H1 (cell line): Measurements from ENCODE around the gene TTC6. TPM values are rescaled to one million over a fixed set of nuclear protein-coding genes. Genes with fewer than 3 reads are reported as not detected.

Experiments
- CHD2 ChIP-seq: IDR thresholded peaks from 2 replicates; pipeline ENCODE4 v1.6.1; 2012; ENCODE audit warnings: low read length, improper control_type of control experiment
- CHD7 ChIP-seq: fragments of 300-600 bp; sonication (generic); IDR thresholded peaks from 2 replicates; pipeline ENCODE4 v1.7.1; 2012; ENCODE audit warnings: low read length, moderate library complexity, mild to moderate bottlenecking, inconsistent platforms; ENCODE audit not compliant: insufficient replicate concordance
- CTCF ChIP-seq, 3 experiments: IDR thresholded peaks; 1 replicate in 2 of 3; 2 replicates in 1 of 3; pipeline versions ENCODE4 v1.5.1 to v1.6.1; 2011; ENCODE audit warnings: low read length in 3 of 3, mild to moderate bottlenecking in 3 of 3, inconsistent platforms in 2 of 3, low read depth in 1 of 3, moderate library complexity in 1 of 3; ENCODE audit not compliant: insufficient read depth in 1 of 3; ENCODE audit errors: control extremely low read depth in 1 of 3
- FOSL1 ChIP-seq: IDR thresholded peaks from 2 replicates; pipeline ENCODE4 v1.6.1; 2011; ENCODE audit warnings: mild to moderate bottlenecking, low read depth, low read length, moderate library complexity; ENCODE audit not compliant: insufficient read depth
- HDAC6 ChIP-seq: IDR thresholded peaks from one replicate; pipeline ENCODE4 v1.7.1; 2012; ENCODE audit warnings: low read depth, mild to moderate bottlenecking, inconsistent platforms, low read length, moderate library complexity
- MAFK ChIP-seq: IDR thresholded peaks from 2 replicates; pipeline ENCODE4 v1.6.1; 2012; ENCODE audit warnings: low read depth, mild to moderate bottlenecking, improper control_type of control experiment, low read length
- NRF1 ChIP-seq: IDR thresholded peaks from 2 replicates; pipeline ENCODE4 v1.6.1; 2011; ENCODE audit warnings: mild to moderate bottlenecking, low read depth, low read length, improper control_type of control experiment
- TAF1 ChIP-seq: IDR thresholded peaks from 2 replicates; pipeline ENCODE4 v1.6.1; 2011; ENCODE audit warnings: mild to moderate bottlenecking, low read depth, low read length
- polyA plus RNA-seq, 7 experiments: library from polyadenylated mRNA; depleted of rRNA in 3 of 7; stranded (reverse) in 5 of 7; unstranded in 2 of 7; fragments of >200 nt in 5 of 7; fragments of 200-250 nt in 2 of 7; gene quantifications; 1 replicate in 5 of 7; 2 replicates in 1 of 7; 4 replicates in 1 of 7; pipeline versions ENCODE4 v1.2.1 to v1.2.3, GENCODE V29; 2011 to 2013; ENCODE audit warnings: missing spikeins in 2 of 7, mixed read lengths in 2 of 7
- total RNA-seq: library from RNA; stranded (reverse); fragmentation: NEBNext Ultra II Directional; extraction: Animal tissue kit (Norgen Biotek cat#: 25700); gene quantifications from 2 replicates; pipeline ENCODE4 v1.2.1, GENCODE V29; 2021

Gene TTC6
- total and polyA plus RNA-seq, 2 of the 8 experiments (the other 6 are each of a cell fraction or from before 2014, with no cell fraction given) = 0.02 TPM; not detected in 1

GRCh38 chr14:37623426-37623951 is 28.1 kb downstream of the TTC6 start (continued):
- TF ChIP-seq CTCF (IDR thresholded peaks at IDR 0.05; ENCODE audit: control extremely low read depth in 1 of 3, insufficient read depth in 1 of 3, low read depth in 1 of 3, low read length in 3 of 3) = no peak
- TF ChIP-seq TAF1 = no peak
- no peak for TF ChIP-seq CHD2
- no peak for TF ChIP-seq NRF1
- no peak for TF ChIP-seq FOSL1
- no peak for TF ChIP-seq CHD7
- no peak for TF ChIP-seq MAFK
- no peak for TF ChIP-seq HDAC6
